ENCODE data around the gene MGMT.

DNA sequence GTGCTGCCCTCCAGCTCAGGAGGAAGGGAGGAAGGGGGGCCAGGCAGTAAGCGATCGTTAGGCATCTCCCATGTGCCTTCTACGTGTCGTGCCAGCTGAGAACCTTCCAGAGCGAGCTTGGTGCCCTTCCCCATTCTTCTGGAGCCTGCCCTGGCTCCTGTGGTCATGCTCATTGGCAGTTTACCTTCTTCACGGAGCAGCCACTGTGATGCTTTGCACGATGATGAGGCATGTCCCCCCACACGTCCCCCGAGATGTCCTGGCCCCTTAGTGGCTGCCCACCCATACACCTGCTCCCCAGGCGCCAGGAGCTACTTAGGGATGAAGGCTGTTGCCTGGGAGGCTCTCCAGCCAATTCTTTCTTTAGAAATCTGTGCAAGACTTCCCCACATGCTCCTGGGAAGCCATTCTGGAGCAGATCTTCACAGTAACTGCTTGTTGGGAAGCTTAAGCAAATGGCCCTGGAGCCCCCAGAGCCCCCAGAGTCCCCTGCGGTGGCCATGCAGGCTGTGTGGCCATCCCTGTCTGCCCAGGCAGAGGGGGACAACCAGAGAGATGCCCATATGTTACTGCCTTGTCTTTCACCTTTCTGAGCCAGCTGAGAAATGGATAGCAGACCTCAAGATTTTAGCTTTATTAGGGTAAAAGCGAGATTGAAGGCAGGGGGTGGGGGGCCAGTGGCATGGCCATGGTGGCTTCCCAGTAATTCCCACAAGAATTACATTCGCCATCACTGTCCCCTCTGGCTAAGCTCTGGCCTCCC, 298.0 kb downstream of the MGMT start:
- TF ChIP-seq, protein P1, sequence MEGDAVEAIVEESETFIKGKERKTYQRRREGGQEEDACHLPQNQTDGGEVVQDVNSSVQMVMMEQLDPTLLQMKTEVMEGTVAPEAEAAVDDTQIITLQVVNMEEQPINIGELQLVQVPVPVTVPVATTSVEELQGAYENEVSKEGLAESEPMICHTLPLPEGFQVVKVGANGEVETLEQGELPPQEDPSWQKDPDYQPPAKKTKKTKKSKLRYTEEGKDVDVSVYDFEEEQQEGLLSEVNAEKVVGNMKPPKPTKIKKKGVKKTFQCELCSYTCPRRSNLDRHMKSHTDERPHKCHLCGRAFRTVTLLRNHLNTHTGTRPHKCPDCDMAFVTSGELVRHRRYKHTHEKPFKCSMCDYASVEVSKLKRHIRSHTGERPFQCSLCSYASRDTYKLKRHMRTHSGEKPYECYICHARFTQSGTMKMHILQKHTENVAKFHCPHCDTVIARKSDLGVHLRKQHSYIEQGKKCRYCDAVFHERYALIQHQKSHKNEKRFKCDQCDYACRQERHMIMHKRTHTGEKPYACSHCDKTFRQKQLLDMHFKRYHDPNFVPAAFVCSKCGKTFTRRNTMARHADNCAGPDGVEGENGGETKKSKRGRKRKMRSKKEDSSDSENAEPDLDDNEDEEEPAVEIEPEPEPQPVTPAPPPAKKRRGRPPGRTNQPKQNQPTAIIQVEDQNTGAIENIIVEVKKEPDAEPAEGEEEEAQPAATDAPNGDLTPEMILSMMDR (conservative IDR thresholded peaks at IDR 0.05 in 1 of 2, IDR thresholded peaks at IDR 0.05 in 1 of 2; ENCODE audit: low read depth in 1 of 2, low read length in 2 of 2) = no peak
- TF ChIP-seq EZH2 (IDR thresholded peaks at IDR 0.05; ENCODE audit: low read length, missing control alignments) = no peak

All from fibroblast of lung (primary cell).